Measurements from ENCODE around the gene SPSB4.
A peak's percentile ranks its signal among the peaks of the same experiment; 100 is the strongest.

The SPSB4 gene

GRCh38 chr3:141152801-141153678 is 101.9 kb downstream of the SPSB4 start:
- peak; percentile 6 for DNase-seq (ENCODE audit: low spot score)

DNA sequence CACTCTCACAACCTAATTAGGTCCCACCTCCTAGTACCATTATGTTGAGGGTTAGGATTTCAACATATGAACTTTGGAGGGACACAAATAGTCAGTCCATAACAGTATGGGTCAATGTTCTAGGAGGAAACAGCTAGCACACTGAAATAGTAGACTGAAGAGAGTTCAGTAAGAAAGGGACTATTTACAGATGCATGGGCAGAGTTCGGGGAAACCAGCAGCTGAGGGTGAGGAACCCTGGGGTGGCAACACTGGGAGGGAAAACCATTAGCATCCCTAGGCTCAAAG is 102.5 kb downstream of the SPSB4 start:
- DNase-seq (ENCODE audit: low spot score), result no peak

DNA sequence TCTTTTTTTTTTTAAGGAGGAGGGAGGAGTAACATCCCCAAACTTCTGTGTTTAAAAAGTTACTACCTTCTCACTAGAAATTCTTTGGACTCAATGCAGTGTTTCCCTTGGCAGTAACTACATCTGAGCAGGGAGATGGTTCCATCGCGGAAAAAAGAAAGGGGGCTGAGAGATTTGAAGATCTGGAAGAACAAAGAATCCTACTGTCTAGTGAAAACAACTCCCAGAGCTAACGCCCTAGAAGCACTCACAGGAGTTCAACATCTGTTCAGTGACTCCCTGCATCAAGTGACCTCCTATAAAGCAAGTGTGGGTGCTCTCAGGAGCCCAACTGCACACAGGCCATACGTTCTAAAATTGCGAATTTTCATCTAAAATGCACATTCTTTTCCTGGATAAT is 113.7 kb downstream of the SPSB4 start:
- no peak for DNase-seq (ENCODE audit: low spot score)

DNA sequence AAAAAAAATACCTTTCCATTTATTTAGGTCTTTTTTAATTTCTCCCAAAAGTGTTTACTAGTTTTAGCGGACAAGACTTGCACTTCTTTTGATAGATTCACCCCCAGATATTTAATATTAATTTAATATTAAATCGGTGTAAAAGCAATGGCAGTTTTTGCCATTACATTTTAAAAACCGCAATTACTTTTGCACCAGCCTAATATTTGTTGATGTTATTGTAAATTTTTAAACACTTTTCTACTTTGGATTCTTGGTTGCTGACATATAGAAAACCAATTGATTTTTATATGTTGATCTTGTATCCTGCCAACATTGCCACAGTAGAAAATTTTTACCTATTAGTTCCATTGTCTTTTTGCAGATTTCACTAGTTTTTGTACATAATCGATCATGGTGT is 116.5 kb downstream of the SPSB4 start:
- no peak for DNase-seq (ENCODE audit: low spot score)

- DNase-seq (ENCODE audit: low spot score), result no peak
Measured at GRCh38 chr3:141170678-141171295, 119.6 kb downstream of the SPSB4 start.

GRCh38 chr3:141174674-141175073 is 123.5 kb downstream of the SPSB4 start:
- DNase-seq (ENCODE audit: low spot score), result no peak

DNA sequence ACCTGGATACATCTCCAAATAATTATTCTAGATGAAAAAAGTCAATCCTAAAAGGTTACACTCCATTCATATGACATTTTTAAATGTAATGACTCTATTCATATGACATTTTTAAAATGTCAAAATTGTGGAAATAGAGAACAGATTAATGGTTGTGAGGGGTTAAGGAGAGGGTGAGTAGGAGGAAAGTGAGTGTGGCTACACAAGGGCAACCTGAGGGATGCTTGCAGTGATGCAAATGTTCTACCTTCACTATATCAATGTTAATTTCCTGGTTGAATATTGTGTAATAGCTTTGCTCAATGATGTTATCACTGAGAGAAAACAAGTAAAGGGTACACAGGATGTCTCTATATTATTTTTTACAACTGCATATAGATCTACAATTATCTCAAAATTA is 125.6 kb downstream of the SPSB4 start:
- no peak for DNase-seq (ENCODE audit: low spot score)

- no peak for DNase-seq (ENCODE audit: low spot score)
Measured at GRCh38 chr3:141178026-141178425, 126.9 kb downstream of the SPSB4 start.

DNA sequence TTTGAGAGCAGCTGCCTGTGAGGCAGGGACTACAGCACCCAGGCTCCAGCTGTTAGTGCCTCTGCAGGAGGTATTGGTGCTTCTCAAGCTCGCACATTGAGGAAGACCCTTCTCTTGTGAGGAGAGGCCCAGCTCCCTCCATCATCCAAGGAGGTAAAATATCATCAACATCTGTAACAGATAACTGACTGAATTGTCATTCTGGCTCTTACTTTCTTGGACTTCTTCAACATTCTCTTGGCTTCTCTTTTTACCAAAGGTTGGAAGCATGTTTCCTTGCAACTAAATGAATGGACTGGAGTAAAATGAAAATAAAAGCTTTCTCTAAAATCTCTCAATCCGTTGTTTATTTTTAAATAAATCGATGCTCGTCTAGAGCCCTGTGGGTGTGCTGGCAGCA is 127.4 kb downstream of the SPSB4 start:
- no peak for DNase-seq (ENCODE audit: low spot score)

DNA sequence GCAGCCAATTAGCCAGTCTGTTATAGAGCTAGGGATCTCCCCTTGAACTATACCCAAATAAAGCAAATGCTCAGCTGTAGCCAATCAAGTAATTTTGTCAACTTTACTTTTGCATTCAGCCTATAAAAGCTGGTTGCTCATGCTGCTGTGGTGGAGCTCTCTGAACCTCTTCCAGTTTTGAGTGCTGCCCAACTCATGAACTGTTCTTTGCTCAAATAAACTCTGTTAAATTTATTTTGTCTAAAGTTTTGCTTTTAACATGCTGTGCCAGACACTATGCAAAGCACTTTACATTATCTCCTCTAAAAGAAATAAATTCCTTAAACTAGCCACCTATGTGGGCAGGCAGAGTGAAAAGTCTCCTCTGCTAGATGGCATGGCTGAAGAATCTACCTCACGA is 128.8 kb downstream of the SPSB4 start:
- DNase-seq (ENCODE audit: low spot score), result no peak

DNA sequence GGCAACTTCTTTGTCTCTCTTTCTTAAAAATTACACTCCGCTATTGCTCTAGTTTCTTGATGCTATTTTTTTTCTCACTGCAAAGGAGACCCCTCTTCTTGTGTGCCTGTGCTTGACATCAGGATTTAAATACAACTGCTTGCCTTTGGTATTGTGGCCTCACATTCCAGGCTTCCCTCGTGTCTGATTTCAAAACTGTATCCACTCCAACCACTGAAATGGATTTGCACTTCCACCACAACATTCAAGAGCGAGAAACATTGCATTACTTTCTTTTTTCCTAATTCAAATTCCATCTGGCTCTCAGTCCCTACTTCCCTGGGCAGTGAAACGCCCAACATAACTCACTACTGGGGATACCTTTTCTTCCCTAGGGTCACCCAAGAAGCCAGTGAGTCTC is 130.0 kb downstream of the SPSB4 start:
- no peak for DNase-seq (ENCODE audit: low spot score)

DNA sequence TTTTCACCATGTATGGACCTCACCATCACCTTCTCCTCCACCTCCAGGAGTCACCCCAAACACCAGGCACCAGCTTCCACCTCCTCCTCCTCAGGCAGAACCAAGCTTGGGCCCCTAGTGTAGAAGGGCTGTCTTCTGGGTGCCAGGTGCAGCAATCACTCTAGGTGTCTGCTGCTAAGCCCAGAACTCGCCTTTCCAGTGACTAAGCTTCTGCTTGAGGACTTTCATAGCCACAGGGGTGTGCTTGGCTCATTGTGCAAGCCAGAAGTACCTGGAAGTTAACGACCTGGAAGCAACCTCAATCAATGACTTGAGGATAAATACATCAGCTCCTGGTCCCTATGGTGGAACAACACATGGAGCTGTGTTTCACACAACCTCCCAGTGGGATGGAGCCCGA is 130.7 kb downstream of the SPSB4 start:
- DNase-seq (ENCODE audit: low spot score), result no peak

- no peak for DNase-seq (ENCODE audit: low spot score)
Measured at GRCh38 chr3:141183606-141184005, 132.5 kb downstream of the SPSB4 start.

- no peak for DNase-seq (ENCODE audit: low spot score)
Measured at GRCh38 chr3:141184430-141184829, 133.3 kb downstream of the SPSB4 start.

DNA sequence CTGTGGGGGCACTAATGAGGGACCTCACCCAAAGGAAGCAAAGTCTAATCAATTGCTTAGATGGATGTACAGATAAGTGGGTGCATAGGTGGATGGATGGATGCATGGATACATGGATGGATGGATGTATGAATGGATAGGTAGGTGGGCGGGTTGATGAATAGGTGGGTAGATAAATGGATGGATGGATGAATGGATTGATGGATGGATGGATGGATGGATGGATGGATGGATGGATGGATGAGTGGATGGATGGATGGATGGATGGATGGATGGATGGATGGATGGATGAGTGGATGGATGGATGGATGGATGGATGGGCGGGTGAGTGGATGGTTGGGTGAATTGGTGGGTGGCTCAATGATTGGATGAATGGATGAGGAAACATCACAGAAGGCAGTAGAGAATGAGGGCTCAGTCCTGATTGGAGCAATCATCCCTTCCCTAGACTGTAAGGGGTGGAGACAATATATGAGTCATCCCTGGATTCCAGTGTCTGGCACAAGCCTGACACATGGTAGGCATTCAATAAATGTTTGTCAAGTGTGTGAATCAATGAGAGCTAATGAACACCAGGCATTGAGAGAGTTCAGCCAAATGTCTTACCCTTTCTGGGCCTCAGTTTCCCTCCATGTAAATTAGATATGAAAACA is 140.1 kb downstream of the SPSB4 start:
- DNase-seq (ENCODE audit: low spot score), result no peak

DNA sequence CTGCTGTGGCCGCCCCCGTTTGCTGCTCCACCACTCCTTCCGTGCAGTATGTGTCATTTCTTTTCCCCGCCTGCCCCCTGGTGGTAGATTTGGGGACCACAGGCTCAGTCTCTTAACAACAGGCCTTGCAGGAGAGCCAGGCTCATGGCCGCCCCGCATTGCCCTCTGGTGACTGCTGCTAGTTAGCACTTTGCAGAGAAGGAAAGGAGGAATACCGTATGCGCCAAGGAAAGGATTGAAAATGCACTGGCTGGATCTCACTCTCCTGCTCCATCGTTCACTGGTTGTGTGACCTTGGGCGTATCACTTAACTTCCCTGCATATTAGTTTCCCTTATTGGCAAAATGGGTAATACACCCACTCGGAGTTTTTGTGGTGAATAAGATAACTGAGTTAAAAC is 141.2 kb downstream of the SPSB4 start:
- peak; percentile 96 for DNase-seq (ENCODE audit: low spot score)

DNA sequence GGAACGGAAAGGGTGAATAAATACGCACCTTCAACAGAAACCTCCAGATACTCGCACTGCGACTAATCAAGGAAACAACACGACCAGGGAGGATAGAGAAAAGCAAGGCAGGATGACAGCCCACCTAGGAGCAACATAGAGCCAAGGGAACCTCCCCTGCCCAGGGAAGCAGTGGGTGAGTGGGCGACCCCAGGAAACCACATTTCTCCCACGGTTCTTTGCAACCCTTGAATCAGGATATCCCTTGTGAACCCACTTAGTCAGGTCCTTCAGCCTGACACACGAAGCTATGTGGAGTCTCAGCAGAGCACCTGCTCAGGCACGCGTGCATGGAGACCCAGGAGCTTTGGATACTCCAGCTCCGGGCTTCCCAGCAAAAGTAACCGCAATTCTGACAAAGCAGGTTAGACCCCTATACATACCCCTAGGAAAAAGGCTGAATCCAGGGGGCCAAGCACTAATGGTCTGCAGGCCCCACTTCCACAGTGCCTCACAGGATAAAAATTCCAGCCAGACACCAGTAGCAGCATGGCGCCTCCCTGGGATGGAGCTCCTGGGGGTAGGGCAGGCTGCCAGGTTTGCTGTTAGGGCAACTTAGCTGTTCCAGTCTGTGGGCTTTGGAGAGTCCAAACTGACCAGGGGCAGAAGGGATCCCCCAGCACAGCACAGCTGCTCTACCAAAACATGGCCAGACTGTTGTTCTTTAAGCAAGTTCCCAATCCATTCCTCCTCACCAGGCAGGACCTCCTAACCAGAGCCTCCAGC is 142.1 kb downstream of the SPSB4 start:
- DNase-seq (ENCODE audit: low spot score), result no peak
